GM21423 (cell line): ENCODE measurements around the gene CALML4.
"Not testable (repeated sequence)": the region's sequence is repeated elsewhere in the genome, so short reads cannot be mapped to it uniquely, and the experiment has no call there.

ENCODE experiments used
- ATAC-seq: cut with Tn5 transposase; IDR thresholded peaks from one replicate; pipeline ENCODE4 v1.9.1; 2021; ENCODE audit warnings: mild to moderate bottlenecking, moderate library complexity; ENCODE audit not compliant: unreplicated experiment

CALML4 gene

DNA sequence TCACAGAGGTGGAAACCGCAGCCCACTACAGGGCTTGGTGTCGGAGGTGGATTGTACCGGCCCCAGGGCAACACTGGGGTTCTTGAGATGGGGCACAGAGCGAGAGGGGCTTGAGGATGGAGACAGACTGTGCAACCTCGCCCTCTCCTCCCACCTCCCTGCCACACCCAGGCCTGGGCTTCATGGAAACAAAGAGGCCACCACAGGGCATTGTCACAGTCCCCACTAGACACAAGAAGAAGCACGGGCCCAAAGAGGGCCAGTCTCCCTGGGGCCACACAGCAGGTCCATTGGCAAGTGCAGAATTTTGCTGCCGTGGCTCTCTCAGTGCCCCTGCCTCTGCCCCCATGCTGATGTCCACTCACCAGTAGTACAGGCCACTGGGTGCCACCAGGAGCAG lies 4.1 kb upstream of the CALML4 start:
- no peak for ATAC-seq

DNA sequence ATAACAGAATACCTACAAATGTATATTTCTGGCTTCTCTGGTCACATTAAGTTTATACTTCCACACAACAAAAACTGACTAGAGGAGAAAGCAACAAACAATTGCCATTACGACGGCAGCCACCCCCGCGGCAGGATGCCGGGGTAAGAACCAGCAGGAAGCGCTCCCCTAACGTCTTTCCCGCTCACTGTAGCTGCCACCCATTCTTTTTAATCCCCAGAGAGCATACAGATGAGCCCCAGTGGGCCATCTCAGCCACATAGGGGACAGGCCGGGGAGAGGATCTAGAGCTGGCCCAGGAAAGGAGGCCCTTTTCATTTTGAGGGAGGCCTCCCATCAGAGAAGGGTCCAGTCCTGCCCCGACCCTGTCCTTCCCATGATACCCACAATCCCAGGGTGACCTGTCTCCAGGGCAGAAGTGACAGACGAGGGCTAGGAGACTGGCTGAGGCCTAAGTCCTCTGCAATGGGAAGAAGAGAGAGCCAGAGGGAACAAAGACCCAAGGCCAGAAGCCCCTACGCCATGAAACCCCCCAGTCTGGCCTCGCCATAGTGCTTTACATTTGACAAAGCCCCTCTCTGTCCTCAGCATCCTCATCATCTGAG lies 3.6 kb upstream of the CALML4 start:
- ATAC-seq = no peak

DNA sequence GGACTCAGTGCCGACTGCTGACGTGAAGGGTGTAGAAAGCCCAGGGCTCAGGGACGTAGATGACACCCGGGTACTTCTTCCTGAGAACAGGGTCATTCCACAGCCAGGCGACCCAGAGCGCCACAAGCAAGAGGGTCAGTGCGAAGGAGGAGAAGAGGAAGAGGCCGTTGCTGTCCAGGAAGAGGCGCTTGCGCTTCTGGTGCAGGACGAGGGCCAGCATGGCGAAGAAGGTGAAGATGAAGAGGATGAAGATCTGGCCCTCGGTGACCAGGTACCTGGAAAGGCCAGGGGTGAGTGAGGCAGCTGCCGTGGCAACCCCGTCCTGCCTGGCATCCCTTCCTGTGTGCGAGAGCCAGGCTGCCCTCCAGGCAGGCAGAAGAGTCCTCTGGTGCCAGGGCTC lies 3.0 kb upstream of the CALML4 start:
- ATAC-seq = no peak

DNA sequence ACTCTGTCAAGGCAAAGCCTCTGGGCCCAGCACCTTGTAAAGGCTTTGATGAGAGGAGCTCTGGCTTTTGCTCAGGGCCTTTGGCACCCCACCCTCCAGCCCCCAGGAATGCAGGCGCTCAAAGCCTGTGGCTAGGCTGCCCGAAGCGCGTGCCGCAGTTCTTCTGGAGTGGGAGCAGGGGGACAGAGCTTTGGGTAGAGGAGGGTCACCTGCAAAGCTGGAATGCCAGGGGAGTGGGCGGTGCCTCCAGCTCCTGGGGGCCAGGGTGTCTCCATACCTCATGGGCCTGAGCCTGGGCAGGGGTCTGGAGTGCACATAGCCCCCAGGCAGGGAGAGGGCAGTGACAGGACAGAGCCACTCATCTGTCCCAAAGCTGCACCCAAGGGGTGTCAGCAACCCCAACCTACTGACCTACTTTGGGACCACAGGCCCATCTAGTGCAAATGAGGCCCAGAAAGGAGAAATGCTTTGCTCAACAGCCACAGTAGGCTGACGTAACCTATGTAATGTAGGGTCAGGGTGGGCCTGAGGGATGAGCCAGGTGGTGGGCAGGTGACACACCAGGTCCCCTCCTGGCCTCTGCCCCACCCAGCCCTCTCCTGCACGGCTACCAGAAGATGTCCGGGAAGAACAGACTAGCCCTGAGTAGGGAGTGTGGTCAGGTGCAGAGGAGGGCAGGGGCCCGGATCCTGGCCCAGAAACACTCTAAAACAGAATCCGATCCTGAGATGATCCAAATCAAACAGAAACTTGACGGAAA lies 2.2 kb upstream of the CALML4 start:
- no peak for ATAC-seq

DNA sequence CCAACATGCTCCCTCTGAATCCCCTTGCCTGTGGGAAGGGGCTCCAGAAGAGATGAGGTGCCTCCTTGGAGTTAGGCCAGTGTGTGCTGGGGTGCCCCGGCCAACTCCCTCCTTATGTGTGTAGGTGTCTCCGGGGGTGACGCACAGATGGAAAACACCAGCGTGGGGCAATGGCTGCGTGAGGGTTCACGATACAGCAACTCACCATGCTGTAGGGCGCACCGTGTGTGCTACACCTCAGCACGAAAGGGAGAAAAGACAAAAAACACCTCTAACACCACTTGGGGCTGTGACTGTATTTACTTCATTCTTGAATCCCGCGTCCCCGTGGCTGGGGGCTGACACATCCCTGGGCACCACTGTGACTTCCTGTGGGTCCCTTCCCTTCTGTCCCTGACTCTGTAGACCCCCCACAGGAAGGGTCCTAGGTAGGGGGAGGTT lies 1.6 kb upstream of the CALML4 start:
- no peak for ATAC-seq

DNA sequence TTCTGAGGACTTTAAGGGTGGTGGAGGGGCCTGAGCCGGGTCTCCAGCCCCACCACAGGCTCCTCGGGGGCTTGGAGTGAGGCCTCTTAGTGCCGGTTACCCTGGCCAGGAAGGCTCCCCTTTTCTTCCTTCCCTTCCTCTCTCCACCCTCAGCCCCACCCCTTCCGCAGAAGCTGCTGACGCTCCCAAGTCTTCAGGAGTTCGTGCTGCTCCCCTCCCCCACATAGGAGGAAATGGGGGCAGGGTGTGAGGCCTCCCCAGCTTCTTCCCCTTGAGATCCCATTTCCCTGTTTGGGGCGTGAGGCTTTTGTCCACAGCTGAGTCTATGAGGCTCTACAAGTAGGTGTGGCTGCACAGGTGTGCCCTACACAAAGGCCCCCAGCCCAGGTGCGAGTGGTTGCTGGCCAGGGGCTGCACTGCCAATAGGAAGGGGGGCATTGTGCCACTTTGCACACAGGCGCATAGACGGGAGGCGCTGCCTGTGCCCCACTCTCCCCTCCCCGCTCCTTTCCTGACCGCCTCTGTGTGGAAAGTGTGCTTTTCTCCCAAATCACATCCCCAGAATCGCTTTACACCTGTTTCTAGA lies 915 bp upstream of the CALML4 start:
- no peak for ATAC-seq

DNA sequence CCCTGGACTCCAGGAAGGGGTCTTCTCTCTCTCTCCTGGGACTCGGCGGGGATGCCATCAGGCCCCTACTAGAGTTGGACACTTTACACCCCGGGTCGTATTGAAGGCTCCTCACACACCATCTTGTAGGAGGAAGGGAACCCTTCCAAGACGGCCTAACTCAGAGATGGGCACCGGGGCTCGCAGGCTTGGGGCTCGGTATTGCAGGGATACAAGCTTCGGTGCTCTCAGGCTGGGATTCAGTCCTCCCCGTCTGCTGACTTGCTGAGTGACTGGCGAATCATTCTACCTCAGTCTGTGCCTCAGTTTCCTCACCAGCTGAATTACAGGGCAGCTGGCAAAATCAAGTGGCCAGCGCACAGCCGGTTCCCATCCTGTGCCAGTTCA lies 419 bp upstream of the CALML4 start:
- no peak for ATAC-seq

DNA sequence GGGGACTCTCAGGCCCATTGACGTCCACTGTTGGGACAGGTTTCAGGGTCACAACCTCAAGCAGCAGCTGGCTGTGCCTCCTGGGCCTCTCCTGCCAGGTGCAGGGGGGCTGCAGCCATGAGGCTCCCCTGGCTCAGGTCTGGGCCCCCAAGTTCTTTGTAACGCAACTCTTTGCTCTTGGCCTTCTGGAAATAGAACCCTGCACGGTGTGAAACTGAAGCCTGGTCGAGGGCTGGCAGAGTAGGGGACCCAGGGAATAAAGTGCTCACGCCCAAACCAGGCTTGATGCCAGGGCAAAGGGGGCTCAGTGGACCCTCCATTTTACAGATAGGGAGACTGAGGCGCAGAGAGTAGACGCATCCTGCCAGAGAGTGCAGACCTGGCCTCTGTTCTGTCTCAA lies 771 bp downstream of the CALML4 start:
- ATAC-seq = no peak

DNA sequence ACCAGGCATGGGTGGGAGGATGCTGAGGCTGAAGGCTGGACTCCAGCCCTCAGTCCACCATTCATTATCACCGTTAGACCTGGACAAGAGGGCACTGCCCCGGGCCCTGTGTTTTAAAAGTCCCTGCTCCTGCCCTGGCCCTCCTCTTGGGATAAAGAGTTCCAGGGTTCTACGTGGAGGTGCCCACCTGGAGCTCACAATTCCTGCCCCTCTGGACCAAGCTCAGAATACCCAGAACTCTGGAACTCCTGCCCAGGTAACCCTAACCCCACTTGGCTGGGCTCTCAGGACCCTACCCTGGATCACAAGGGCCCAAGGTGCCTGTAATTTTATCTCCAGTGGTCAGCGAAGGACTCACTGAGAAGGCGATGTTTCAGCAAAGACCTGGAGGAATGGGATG lies 1.2 kb downstream of the CALML4 start:
- ATAC-seq = no peak

DNA sequence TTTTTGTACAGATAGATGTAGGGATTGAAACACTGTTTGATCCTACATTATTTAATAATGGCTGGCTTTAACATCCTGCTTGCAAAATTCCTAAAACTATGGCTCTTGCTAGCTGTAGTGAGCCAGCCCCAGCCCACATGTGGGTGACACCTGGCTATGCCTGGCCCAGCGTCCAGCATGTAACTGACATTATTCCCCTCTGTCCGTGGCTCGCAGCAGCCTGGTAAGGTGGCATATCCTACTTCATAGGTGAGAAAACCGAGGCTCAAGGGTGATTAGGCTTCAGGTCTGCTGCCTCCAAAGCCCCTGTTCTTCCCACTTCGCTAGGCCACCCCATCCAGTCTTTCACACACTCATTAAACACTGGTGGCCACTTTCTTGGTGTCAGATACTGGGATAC lies 1.6 kb downstream of the CALML4 start:
- no peak for ATAC-seq

DNA sequence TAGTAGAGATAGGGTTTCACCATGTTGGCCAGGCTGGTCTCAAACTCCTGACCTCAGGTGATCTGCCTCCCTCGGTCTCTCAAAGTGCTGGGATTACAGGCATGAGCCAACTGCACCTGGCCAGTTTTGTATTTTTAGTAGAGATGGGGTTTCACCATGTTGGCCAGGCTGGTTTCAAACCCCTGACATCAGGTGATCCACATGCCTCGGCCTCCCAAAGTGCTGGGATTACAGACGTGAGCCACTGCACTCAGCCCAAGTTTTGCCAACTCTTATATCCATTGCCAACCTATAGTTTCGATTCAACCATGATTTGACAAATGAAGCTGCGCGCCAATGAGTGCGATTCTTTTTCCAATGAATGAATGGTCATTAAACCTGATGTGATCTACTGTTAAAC lies 2.1 kb downstream of the CALML4 start:
- ATAC-seq = not testable (repeated sequence)

DNA sequence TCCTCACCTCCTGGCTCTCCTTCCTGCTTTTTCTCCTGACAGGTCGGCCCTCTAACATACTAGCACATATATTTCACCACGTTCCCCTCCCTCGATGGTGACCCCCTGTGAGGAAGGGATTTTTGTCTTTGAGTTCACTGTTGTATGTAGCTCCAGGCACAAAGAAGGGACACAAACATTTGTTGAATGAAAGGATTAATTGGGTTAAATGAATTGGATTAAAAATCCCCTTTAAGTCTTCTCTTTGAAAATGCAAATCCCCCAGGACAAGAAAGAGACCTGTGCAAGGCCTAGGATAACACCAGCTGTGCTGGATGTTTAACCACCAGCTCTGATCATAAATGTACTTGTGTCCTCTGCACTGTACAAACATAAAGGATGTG lies 3.3 kb downstream of the CALML4 start:
- ATAC-seq = no peak

DNA sequence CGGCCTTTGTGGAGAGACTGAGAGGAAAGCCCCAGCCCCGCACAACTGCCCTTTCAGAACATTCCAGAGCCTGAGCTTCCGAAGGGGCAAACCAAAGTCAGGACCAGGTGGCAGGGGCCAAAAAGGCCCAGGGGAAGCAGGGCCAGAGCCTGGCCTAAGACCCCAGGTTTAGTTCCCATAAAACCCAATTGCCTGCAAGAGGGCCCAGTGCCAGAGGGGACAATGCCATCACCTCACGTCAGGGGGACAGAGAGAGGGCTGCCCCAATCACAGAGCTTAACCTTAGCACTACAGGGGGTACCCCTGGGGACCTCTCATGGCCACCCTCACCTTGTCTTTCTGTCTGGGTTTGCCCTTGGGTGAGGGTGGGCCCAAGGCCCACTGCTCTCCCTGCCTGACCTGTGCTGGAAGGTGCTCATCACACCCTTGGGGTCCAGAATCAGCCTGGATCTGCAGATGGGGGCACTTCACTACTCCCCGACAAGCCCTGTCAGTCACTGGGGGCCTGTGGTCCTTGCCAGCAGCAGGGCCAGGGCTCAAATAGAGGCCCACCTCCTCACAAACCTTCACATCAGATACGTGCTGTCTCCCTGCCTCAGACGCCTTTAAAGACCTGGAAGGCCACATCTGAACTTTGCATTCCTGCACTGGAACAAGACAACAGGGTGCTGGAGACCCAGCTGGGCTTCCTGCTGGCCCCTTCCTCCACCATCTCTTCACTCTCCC lies 3.8 kb downstream of the CALML4 start:
- no peak for ATAC-seq

DNA sequence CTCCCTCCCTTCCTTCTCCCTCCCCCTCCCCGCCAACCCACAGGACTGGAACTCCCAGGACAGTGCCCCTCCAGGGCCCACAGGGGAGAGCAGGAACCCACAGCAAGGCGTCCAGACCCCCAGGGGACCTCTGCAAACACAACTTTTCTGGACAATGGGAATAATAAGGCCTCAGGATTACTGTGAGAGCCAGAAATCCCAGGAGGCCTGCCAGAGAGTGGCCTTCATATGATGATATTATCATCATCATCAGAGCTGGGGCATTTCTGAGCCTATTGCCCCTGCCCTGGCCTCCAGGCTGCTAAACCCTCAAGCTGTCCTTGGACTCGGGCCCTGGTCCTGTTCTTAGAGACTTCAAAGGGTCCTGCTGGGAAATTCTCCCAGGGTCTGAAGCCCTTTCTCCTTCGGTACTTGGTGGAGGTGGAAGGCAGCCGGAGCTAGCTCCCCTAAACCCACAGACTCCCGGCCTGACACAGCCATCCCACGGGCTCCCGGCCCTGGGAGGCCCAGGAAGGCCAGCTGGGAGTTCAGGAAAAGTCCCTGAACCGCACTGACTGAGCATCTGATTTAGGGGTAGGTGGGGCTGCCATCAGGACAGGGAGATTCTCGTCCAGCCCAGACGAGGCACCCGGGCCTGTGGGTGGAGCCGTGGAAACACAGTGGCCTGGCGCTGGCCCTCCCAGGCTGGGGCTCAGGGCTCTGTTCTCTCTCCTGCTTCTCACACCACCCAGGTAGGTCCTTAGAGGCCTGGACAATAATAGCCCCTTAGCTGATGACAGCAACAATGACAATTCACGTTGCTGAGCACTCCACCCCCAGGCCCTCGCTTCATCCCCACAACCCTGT lies 4.9 kb downstream of the CALML4 start:
- no peak for ATAC-seq

DNA sequence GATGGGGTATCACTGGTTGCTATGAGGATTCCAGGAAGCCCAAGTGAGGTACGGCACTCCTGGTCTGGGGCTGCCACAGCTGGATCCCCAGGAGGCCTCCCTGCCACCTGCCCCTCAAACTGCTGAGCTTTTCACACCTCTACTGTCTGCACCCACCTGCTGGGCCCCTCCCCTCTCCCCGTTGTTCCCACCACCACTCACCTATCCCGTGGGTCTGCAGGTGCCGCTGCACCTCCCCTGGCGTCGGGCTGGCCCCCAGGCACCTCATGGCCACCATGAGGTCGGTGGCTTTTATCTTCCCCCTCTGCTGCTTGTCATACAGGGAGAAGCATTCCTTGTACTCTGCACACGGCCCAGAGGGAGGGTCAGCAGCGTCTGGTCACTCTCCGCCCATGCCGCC lies 5.8 kb downstream of the CALML4 start:
- ATAC-seq = no peak

DNA sequence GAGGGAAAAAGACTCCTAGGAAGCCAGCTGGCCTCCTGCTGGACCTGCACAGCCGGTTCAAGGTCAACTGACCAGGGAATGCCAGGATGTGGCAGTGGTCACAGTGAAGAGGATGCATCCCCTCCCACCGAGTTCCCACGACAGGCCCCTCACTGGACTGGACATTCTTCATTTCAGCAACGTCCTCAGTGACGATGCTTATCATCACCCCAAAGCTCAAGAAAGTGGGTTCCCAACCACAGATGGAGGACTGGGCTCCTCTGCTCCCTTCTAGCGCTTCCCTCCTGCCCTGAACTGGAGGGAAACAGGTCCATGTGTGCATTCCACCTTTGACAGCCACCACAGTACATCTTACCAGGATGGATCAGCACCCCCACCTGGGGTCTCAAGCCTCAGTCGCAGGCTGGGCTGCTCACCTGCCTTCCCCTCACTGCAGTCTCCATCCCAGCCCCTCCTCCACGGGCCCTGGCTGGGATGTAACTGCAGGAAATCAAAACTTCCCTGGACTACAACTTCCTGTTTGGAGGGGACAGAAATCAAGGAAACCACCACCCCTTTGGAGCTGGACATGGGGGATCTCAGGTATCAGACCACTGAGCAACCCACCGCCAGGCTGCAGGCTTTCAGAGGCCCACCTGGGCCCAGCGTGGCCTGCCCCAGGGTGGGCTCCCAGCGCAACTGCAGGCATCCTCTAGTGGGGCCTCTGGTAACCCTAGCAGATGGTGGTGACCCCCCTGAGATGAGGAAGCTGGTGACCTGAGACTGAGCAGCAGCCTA lies 7.3 kb downstream of the CALML4 start:
- ATAC-seq = no peak

DNA sequence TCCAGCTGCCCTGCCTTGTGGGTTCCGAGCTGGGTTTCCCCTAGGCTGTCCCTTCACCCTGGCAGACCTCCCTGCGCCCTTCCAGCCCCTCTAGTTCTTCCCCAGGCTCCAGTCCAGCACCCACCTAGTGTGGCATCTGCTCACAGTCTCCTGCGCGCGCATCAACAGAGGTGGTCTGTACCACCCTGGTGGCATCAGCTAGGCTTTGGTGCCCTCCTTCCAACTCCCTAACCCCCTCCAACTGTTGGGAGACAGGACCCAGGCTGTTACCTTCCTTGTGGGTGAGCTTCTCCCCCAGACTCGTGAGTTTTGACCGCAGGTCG lies 8.0 kb downstream of the CALML4 start:
- ATAC-seq = no peak

DNA sequence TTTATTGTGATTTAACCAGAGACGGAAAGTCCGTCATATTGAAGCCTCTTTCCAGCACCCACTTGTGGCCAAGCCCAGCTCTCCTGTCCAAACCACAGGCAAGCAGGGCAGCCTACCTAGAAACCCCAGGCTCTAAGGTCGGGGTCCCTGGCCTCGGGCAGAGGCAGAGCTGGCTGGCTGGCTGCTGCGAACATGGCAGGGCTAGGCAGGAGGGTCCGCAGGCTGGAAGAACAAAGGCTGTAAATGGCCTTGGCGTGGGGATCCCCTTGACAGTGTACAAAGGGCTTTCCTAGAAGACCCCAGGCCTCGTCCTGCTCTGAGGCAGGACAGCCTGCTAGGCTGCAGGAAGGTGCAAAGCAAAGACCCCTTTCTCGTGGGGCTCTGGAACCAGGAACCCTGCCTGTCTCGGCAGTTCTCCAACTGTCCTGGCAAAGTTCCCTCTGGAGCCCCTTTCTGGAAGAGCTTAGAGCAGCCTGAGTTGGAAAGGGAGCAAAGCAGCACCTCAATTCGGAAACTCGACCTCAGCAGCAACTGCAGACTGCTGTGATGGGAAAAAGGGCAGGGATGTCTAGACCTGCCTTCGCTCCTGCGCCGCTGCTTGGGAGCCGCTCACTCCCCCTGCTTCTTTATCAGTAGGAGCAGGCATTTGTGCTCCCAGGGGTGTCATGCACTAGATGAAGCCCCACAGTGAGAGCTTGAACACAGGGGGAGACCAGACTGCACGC lies 8.5 kb downstream of the CALML4 start:
- no peak for ATAC-seq

DNA sequence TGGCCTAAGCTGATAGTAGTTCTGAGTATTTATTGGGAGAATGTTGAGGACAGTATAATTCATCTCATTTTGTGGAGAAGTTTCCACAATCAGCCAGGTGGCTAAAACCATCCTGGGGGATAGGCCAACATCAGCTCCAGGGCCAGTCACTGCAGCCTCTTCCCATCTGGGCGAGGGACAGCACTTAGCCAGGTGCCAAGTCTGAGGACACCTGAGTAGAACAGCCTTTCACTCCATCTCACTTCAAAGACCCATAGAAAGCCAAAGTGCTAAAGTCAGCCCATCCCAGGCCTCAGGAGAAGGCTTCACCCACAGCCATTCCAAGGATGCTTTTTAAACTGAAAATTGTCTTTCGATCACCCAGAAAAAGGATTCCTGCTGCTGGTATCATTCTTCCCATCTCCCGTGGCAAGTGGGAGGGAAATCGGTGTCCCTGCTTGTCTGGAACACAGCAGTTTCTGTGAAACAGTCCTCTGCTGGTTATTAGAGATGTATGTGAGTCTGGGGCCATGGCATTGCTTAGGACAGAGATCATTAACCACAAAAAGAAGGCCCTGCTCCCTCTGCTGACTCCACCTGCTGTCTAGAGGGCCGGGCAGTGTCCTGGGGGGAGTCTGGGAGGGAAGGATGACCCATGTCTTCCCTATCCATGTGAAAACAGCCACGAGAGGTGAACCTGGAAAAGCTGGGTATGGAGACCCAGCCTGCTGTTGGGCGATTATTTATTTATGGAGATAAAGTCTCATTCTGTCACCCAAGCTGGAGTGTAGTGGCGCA lies 9.6 kb downstream of the CALML4 start:
- ATAC-seq = no peak
